ENCODE data around the gene P3H1.
"Not testable (repeated sequence)": the region's sequence is repeated elsewhere in the genome, so short reads cannot be mapped to it uniquely, and the experiment has no call there.

The P3H1 gene

GRCh38 chr1:42769811-42770210 is 3.0 kb upstream of the P3H1 start:
- no peak for DNase-seq

GRCh38 chr1:42768172-42768571 is 1.3 kb upstream of the P3H1 start:
- no peak for DNase-seq

- DNase-seq, result no peak
Observed at GRCh38 chr1:42767510-42768000, 727 bp upstream of the P3H1 start.

- peak; percentile 21 to 30 for DNase-seq
Observed at GRCh38 chr1:42765832-42766740, 742 bp downstream of the P3H1 start.

- DNase-seq, result no peak
Observed at GRCh38 chr1:42765269-42765668, 1.6 kb downstream of the P3H1 start.

GRCh38 chr1:42762269-42762668 is 4.6 kb downstream of the P3H1 start:
- DNase-seq, result no peak

- DNase-seq, result no peak
Observed at GRCh38 chr1:42761567-42761966, 5.3 kb downstream of the P3H1 start.

GRCh38 chr1:42759114-42759513 is 7.7 kb downstream of the P3H1 start:
- no peak for DNase-seq

GRCh38 chr1:42758641-42759040 is 8.2 kb downstream of the P3H1 start:
- no peak for DNase-seq

GRCh38 chr1:42757892-42758275 is 8.9 kb downstream of the P3H1 start:
- DNase-seq, result no peak

GRCh38 chr1:42756956-42757891 is 9.6 kb downstream of the P3H1 start:
- DNase-seq, result peak; percentile 15 to 34

GRCh38 chr1:42753070-42753469 is 13.8 kb downstream of the P3H1 start:
- DNase-seq, result no peak

- no peak for DNase-seq
Observed at GRCh38 chr1:42752284-42752683, 14.5 kb downstream of the P3H1 start.

GRCh38 chr1:42751511-42752070 is 15.2 kb downstream of the P3H1 start:
- not testable (repeated sequence) for DNase-seq

GRCh38 chr1:42750041-42750440 is 16.8 kb downstream of the P3H1 start:
- DNase-seq, result no peak

GRCh38 chr1:42748461-42749410 is 18.1 kb downstream of the P3H1 start:
- DNase-seq, result no peak

GRCh38 chr1:42748021-42748420 is 18.8 kb downstream of the P3H1 start:
- DNase-seq, result no peak

- peak; percentile 31 to 40 for DNase-seq
Observed at GRCh38 chr1:42747125-42747524, 19.7 kb downstream of the P3H1 start.

- no peak for DNase-seq
Observed at GRCh38 chr1:42746436-42747105, 20.3 kb downstream of the P3H1 start.

GRCh38 chr1:42745851-42746250 is 21.0 kb downstream of the P3H1 start:
- DNase-seq, result no peak

GRCh38 chr1:42744148-42744413 is 22.7 kb downstream of the P3H1 start:
- DNase-seq, result no peak
